HG02642 (cell line): Measurements from ENCODE around the gene FBXO4.
"Not testable (repeated sequence)": the region's sequence is repeated elsewhere in the genome, so short reads cannot be mapped to it uniquely, and the experiment has no call there.

ENCODE experiments used
- ATAC-seq: cut with Tn5 transposase; IDR thresholded peaks from one replicate; pipeline ENCODE4 v1.9.1; 2021; ENCODE audit warnings: mild to moderate bottlenecking; ENCODE audit not compliant: unreplicated experiment, poor library complexity

FBXO4 gene

GRCh38 chr5:41921166-41921565 lies 3.9 kb upstream of the FBXO4 start:
- no peak for ATAC-seq

DNA sequence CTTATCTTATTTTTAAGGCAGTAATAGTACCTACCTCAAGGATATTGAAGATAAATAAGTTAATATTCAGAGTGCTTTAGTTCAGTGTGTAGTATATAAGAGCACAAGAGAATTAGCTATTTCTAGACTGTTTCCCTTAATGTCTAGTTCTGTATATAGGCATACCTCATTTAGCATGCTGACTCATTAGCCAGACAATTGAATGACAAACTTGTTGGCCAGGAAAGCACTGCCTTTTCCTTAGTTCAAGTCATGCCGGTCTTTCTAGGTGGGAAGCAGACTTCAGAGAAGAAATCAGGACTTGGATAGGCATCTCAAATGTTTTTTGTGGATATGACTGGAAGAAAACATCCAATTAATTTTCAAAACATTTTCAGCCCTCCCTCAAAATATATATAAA lies 3.2 kb upstream of the FBXO4 start:
- no peak for ATAC-seq

DNA sequence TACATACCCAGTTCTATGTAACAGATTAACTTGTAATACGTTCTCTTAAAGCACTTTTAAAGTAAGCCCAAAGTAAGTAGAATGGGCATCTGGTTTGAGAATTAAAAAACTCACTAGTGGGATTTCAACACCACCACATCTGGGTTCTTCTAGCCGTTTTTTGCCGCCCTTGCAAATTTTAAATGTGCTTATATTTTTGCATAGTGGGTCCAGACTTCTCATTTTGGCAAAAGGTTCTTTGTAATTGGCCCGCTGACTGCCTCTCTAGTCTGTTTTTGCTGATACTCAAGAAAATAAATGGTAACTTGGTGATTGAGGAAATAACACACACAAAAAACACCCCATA lies 582 bp upstream of the FBXO4 start:
- no peak for ATAC-seq

DNA sequence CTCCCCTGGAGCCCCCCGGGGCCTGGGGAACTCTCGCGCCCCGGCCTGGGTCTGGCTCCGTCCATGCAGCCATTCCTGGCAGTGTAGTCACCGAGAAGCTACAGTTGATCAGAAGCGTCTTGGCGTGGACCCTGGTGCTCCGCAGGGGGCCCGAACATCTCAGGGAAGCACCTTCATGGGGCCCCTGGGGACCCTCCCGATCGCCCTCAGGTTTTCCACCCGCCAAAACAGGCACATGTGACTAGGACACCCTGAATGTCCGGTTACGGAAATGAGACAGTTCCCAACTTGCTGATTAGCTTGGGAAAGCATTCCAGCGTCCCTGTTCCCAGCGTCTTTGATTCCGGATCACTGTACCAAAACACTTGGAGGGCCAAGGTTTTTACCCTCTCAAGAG lies 472 bp downstream of the FBXO4 start:
- ATAC-seq = peak; percentile 34

DNA sequence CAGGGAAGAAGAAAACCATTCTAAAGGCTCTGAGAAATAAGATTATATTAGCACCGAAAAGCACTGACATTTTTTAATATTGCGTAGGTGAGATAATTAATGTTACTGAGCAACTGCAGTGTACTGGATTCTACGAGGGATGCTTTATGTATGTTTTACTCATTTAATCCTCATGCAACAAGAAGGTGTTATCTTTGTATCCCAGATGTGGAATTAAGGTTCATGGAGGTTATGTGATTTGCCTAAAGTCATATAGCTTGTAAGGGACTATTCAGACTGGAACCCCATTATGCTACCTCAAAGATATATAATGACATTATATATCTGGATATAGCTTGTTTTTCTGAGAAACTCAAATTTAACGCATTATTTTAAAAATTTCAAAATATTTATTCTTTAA lies 2.5 kb downstream of the FBXO4 start:
- no peak for ATAC-seq

- no peak for ATAC-seq
These were observed 4.0 kb downstream of the FBXO4 start for GRCh38 chr5:41929035-41929434.

DNA sequence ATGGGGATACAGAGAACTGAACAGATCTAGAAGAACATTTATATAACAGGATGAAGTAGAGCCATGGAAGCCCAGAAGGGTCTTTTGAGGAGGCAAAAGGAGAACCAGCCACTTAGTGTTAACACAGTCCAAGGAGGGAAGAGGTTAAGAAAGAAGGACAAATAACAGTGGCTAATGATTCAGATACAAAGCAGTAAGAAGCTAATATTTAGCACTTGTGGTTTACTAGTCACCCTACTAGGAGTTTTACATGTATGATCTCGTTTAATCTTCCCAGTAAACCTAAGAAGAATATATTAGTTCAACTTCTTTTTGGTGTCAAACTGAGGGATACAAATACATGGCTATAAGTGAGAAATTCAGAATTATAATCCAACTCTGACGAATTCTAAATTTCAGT lies 7.7 kb downstream of the FBXO4 start:
- no peak for ATAC-seq

DNA sequence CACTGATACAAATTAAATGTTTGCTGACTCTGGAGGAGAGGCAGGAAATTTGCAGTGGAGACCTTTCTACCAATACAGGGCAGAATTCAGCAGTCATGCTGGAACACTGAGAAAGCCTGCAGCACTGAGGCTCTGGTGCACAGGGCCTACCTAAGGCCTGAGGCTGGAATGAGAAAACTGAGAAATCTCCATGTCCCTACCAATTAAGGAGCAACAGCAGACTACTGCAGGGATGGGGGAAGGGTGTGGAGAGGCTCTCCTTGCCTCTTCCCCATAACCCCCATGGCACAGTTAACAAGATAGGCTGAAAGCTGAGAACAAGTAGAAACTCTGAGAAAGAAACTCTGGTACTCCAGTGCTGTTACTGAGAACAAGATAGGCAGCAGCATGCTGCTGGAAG lies 10.5 kb downstream of the FBXO4 start:
- ATAC-seq = no peak

DNA sequence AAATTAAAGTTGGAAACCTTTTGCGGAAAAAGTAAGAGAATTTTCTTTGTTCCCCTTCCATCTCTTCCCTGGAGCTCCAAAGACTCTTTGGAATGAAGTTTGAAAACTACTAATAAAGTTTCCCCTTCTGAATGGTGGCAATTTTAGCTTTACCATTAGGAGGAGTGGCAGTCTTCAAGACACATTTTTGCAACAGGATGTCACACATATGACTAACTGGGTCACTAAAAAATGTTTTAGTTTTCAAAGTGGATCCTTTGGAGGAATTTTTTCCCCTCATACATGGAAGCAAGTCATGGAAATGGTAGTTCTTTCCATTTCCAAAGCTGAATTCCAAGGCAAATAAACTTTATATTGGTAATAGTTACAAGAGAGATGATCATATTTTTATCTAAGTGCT lies 15.6 kb downstream of the FBXO4 start:
- ATAC-seq = no peak

DNA sequence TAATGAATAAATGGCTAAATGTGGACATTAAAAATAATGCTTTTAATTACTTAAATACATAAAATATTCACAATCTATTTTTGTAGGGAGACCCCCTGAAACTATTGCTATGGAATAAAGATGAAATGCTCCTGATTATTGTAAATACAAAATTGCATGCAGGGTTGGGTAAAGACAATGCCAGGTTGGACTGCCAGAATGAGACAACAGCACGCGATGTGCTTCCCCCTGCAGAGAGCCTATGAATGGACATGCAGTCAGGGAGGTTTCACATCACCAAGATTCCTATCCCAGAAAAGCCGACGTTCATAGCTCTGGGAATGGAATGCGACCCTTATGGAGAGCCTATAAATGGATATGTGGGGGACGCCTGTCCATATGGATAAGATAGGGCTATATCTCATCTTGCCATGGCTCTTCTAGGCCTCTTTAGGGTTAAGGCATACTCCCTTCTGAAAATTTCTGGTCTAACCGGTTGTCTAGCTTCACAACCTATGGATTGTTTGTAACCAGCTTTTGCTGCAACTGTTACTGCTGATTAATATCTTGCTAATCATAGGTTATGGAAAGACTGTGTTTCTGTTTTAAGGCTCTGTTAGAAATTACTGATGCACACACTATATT lies 20.4 kb downstream of the FBXO4 start:
- not testable (repeated sequence) for ATAC-seq

- no peak for ATAC-seq
These were observed 26.1 kb downstream of the FBXO4 start for GRCh38 chr5:41951224-41951623.

DNA sequence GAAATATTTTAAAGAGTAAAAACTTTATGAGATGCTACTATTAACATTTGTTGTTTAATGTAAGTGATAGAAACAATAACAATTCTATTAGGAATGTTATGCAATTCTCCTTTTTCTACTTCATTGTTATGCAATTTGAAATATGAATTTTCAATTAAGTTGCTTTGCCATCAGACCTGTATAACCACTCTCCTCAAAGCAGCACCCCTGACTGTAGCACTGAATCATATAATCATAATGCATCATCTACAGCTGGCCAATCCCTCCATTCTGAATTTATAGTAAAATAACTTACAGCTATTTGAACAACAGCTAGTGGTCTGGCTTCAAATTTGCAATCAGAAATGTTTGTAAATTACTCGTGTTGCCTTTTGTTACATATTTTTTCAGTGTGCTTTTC lies 29.2 kb downstream of the FBXO4 start:
- no peak for ATAC-seq

DNA sequence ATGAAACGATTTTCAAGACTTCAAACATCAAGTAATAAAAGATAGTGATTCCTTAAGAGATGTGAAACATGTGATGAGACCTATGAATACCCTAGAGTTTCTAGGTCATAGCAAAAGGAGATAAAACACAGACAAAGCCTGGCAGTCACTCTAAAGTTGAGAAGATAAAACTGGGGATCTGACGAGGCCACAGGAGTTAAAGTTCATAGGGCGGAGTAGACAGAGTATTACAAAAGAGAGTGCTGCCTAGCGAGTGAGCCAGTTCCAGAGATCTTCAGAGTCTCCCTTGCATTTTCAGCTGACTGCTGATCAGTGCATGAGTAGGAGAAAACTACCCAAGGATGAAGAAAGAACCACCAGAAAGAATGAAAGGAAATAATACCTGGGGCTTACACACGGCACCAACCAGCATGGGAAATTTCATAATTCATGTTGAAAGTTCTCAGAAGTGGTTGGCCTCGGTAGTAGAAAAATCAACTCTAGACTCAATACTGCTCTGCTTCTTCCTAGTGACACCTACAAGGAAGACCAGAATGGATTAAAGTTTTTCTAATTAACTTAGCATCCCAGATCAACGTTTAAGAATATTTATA lies 30.4 kb downstream of the FBXO4 start:
- no peak for ATAC-seq

- no peak for ATAC-seq
These were observed 31.9 kb downstream of the FBXO4 start for GRCh38 chr5:41956943-41957342.

GRCh38 chr5:41960481-41960880 lies 35.4 kb downstream of the FBXO4 start:
- no peak for ATAC-seq

- no peak for ATAC-seq
These were observed 36.7 kb downstream of the FBXO4 start for GRCh38 chr5:41961736-41962135.

- no peak for ATAC-seq
These were observed 37.4 kb downstream of the FBXO4 start for GRCh38 chr5:41962491-41962890.

- no peak for ATAC-seq
These were observed 41.5 kb downstream of the FBXO4 start for GRCh38 chr5:41966401-41967105.

DNA sequence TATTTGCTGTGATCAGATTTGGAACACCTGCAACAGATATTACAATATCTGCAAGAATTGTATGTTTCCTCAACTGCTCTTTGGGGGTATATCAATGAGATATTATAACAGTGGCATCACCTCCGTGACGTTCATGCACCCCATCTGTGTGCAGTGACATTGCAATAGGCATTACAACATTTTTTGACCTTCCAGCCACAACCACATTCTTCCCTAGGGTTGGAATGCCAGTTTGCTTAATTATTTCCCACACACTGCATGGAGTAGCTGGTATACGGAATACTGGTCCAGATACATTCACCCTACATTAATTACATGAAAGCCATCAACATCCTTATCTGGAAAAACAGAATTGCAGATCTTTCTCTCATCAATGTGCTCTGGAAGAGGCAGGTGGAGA lies 42.3 kb downstream of the FBXO4 start:
- ATAC-seq = no peak

GRCh38 chr5:41968153-41968723 lies 43.2 kb downstream of the FBXO4 start:
- no peak for ATAC-seq

GRCh38 chr5:41973087-41973486 lies 48.0 kb downstream of the FBXO4 start:
- ATAC-seq = no peak

- no peak for ATAC-seq
These were observed 48.8 kb downstream of the FBXO4 start for GRCh38 chr5:41973887-41974286.
